ENCODE results near the gene SEMA4D. TPM values are rescaled to one million over a fixed set of nuclear protein-coding genes. Genes with fewer than 3 reads are reported as not detected.

The SEMA4D gene
- total RNA-seq, 1 donor from 2014 or later = 12.3 TPM

DNA sequence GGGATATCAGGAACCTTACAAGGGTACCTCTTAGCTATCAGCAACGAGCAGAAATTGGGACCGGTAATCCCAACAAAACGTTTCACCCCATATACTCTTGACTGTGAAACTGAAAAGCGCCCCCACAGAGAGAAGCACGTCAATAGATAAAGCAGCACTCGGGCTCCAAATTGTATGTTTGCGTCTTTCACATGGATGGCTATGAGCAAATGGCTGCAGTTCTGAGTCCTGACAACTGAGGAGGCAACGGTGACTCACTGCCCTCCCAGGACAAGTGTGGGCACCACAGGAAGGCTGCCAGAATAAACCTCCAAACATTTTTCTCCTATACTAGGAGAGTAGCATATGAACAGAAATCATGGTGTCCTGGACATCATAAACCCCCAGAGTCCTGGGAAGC lies 36.6 kb downstream of the SEMA4D start:
- no peak overlapping the region for H3K4me3 ChIP-seq (ENCODE audit: low read depth, low read length)
- TF ChIP-seq, protein P1, sequence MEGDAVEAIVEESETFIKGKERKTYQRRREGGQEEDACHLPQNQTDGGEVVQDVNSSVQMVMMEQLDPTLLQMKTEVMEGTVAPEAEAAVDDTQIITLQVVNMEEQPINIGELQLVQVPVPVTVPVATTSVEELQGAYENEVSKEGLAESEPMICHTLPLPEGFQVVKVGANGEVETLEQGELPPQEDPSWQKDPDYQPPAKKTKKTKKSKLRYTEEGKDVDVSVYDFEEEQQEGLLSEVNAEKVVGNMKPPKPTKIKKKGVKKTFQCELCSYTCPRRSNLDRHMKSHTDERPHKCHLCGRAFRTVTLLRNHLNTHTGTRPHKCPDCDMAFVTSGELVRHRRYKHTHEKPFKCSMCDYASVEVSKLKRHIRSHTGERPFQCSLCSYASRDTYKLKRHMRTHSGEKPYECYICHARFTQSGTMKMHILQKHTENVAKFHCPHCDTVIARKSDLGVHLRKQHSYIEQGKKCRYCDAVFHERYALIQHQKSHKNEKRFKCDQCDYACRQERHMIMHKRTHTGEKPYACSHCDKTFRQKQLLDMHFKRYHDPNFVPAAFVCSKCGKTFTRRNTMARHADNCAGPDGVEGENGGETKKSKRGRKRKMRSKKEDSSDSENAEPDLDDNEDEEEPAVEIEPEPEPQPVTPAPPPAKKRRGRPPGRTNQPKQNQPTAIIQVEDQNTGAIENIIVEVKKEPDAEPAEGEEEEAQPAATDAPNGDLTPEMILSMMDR (conservative IDR thresholded peaks at IDR 0.05; ENCODE audit: low read depth, low read length) = no peak
- no peak for DNase-seq (ENCODE audit: low read depth)

DNA sequence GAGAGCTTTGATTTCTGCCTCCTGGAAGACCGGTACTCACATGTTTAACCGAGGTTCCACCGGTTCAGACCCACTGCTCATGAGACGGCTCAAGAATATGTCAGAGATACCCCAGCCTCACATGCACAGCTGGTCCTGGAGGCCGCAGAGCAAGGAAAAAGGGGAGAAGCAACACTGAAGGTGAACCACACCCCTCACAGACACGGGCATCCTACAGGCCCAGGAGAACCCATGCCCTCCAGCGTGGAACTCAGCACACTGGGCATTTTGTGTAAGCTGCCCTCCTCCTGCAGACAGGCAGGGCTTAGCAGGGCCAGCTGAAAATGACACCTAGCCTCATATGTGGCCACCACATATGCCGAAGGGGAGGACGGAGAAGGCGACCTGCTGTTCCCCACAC lies 37.4 kb downstream of the SEMA4D start:
- H3K4me3 ChIP-seq (ENCODE audit: low read depth, low read length) = no peak overlapping the region
- no peak for DNase-seq (ENCODE audit: low read depth)
- TF ChIP-seq, protein P1 (conservative IDR thresholded peaks at IDR 0.05; ENCODE audit: low read depth, low read length) = no peak

DNA sequence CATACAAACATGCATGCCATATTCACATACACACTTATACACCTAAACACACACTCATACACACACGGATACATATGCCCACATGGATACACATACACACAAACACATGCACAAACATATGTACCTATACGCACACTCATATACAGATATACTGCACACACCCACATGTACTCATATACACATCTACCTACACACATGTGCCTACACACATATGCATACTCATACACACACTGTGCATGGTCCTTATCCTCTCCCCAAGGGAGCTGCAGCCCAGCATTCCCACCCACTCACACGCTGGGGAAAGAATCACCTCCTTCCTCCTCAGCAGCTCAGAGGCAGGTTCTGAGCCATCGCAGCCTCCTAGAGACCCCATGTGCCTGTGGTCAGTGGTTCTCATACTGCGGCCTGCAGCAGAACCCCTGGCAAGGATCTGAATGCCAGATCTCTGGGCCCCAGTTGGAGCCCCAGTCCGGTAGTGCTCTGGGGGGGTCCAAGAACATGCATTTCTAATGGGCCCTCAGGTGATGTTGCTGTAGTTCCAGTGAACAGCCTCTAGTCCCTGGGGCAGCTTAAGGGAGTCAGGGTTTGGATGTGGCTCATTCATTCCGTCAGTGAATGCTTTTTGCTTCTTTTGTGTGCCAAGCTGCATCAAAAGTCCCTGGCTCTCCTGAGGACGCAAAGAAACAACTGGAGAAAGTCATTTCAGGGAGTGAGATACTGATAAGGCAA lies 39.0 kb downstream of the SEMA4D start:
- TF ChIP-seq, protein P1 (conservative IDR thresholded peaks at IDR 0.05; ENCODE audit: low read depth, low read length) = no peak
- DNase-seq (ENCODE audit: low read depth) = no peak
- H3K4me3 ChIP-seq (ENCODE audit: low read depth, low read length) = no peak overlapping the region

DNA sequence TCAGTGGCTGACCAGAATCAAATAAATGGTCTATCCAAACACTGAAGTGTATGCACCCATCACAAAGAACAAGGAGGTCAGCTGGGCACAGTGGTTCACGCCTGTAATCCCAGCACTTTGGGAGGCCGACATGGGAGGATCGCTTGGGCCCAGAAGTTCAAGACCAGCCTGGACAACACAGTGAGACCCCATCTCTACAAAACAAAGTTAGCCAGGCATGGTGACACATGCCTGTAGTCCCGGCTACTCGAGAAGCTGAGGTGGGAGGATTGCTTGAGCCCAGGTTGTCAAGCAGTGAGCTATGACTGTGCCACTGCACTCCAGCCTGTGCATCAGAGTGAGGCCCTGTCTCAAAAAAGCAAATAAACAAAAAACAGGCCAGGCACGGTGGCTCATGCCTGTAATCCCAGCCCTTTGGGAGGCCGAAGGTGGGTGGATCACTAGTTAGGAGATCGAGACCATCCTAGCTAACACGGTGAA lies 40.5 kb downstream of the SEMA4D start:
- no peak overlapping the region for H3K4me3 ChIP-seq (ENCODE audit: low read depth, low read length)
- TF ChIP-seq, protein P1 (conservative IDR thresholded peaks at IDR 0.05; ENCODE audit: low read depth, low read length) = no peak
- DNase-seq (ENCODE audit: low read depth) = no peak

DNA sequence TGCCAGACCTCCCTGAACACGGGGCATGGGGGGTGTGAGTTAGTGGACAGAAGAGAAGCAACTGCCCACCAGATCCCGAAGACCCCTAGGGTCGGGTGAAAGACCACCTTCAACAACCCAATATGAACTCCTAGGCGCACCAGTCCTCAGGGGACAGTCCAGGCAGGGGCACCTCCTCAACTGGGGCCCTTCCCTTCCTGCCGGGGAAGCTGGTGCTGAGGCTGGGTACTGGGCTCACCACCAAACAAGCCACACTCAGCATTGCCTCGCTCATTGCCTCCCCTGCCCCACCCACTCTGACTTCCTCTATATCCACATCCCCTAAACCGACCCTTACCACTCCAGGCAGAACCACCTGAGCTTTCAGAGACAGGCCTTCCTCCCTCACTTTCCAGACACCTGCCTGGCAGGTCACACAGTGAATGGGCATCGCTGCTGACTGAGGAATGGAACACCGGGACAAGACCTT lies 42.5 kb downstream of the SEMA4D start:
- DNase-seq (ENCODE audit: low read depth) = no peak
- no peak overlapping the region for H3K4me3 ChIP-seq (ENCODE audit: low read depth, low read length)
- TF ChIP-seq, protein P1 (conservative IDR thresholded peaks at IDR 0.05; ENCODE audit: low read depth, low read length) = no peak

DNA sequence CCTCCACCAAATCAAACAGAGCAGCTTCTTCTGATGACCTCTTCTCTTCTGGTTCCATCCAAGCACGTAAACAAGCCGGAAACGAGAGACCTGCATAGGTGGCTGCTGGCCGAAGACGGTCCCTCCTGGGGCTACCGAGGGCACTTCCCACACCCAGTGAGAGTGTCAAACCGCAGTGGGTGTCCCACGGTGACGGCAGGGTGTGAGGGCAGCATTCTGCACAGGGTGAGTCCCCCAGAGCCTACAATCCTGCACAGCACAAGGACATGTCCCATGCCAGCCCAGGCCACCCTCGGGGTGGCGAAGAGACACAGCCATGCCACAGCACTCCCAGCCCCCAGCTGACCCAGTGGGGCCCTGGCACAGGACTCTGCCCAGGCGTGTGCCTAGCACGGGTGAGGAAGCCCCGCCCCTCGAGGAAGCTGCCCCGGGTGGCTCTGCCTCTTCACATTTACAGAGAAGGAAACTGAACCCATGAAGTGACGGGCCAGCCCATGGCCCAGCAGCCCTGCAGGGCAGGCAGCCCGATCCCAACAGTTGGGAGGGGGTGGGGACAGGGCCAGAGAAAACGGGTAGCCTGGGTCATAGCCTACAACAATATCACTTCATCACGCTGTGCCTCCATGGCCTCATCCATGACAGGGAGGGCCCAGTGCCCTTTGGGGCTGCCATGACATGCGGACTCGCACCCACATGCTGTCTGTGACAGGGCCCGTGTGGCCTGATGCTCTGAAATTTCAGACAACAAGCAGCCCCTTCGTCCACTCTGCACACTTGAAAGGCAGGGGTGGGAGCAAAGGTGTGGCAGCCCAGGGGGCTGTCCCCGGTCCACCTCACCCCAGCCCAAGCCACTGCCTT lies 43.2 kb downstream of the SEMA4D start:
- TF ChIP-seq, protein P1 (conservative IDR thresholded peaks at IDR 0.05; ENCODE audit: low read depth, low read length) = no peak
- DNase-seq (ENCODE audit: low read depth) = no peak
- H3K4me3 ChIP-seq (ENCODE audit: low read depth, low read length) = no peak overlapping the region

Measured in epithelial cell of proximal tubule (primary cell).